Measurements from ENCODE around the gene RASGEF1C.

RASGEF1C gene

DNA sequence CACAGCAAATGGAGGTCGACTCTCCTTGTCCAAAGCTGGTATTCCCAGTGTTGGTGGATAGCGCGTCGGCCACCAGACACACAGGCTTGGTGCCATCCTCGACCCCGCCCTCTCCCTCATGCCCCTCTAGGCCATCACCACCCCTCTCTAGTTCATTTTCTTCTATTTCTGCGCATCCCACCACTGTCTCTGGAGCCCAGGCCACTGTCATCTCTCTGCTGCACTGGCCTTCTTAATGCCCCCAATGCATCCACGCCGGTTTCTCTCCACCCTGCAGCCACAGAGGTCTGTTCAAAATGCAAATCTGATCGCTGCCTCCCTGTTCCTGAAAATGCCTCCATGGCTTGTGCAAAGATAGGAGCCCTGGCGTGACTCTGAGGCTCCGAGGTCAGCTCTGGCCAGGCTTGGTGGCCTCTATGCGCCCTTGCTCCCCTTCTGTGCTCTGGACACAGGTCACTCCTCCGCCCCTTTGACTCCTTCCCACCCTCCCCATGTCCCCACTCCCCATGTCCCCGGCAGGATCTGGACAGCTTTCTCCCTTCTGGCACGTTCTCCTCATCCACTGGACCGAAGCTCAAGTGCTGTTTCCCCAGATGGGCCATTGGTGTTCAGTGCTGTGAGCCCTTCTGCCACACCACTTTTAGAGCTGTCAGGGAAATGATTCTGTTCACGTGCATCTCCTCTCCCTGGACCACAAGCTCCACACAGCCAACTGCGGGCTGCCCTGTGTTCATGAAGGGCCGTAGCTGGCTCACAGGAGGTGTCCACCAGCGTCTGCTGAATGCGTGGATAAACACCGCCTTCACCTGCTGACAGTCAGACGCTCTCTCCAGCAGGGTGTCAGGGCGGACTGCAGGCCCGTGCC lies 77.9 kb downstream of the RASGEF1C start:
- DNase-seq (ENCODE audit: low read depth) = no peak
- TF ChIP-seq, protein P1, sequence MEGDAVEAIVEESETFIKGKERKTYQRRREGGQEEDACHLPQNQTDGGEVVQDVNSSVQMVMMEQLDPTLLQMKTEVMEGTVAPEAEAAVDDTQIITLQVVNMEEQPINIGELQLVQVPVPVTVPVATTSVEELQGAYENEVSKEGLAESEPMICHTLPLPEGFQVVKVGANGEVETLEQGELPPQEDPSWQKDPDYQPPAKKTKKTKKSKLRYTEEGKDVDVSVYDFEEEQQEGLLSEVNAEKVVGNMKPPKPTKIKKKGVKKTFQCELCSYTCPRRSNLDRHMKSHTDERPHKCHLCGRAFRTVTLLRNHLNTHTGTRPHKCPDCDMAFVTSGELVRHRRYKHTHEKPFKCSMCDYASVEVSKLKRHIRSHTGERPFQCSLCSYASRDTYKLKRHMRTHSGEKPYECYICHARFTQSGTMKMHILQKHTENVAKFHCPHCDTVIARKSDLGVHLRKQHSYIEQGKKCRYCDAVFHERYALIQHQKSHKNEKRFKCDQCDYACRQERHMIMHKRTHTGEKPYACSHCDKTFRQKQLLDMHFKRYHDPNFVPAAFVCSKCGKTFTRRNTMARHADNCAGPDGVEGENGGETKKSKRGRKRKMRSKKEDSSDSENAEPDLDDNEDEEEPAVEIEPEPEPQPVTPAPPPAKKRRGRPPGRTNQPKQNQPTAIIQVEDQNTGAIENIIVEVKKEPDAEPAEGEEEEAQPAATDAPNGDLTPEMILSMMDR (IDR thresholded peaks at IDR 0.05; ENCODE audit: control insufficient read depth, extremely low read depth, insufficient read depth) = no peak
- H3K4me3 ChIP-seq (ENCODE audit: low read depth, low read length) = no peak overlapping the region

DNA sequence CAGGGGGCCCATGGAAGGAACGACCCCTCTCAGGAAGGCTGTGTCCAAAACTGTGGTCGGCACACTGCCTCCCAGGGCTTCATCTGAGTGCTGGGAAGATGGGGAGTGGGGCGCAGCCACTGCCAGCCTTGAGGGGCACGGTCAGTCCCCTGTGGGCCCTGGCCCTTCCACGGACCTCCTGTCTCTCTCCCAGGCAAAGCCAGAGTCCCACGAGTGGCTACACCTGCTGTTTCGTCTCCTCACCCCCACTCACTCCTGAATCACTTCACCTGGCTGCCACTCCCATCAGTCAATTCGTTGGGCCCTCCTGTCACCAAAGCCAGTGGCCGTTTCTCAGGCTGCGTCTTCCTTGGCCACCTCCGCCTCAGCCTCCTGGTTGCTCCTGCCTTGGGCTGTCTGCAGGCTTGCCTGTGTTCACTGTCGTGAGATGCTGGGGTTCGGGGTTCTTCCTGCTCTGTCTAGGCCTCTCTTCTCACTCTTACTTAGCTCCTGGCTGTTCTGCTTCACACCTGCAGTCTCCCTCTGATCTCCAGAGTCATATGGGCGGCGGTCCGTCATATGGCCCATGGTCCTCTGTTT lies 78.6 kb downstream of the RASGEF1C start:
- H3K4me3 ChIP-seq (ENCODE audit: low read depth, low read length) = no peak overlapping the region
- TF ChIP-seq, protein P1 (IDR thresholded peaks at IDR 0.05; ENCODE audit: control insufficient read depth, extremely low read depth, insufficient read depth) = no peak
- no peak for DNase-seq (ENCODE audit: low read depth)

DNA sequence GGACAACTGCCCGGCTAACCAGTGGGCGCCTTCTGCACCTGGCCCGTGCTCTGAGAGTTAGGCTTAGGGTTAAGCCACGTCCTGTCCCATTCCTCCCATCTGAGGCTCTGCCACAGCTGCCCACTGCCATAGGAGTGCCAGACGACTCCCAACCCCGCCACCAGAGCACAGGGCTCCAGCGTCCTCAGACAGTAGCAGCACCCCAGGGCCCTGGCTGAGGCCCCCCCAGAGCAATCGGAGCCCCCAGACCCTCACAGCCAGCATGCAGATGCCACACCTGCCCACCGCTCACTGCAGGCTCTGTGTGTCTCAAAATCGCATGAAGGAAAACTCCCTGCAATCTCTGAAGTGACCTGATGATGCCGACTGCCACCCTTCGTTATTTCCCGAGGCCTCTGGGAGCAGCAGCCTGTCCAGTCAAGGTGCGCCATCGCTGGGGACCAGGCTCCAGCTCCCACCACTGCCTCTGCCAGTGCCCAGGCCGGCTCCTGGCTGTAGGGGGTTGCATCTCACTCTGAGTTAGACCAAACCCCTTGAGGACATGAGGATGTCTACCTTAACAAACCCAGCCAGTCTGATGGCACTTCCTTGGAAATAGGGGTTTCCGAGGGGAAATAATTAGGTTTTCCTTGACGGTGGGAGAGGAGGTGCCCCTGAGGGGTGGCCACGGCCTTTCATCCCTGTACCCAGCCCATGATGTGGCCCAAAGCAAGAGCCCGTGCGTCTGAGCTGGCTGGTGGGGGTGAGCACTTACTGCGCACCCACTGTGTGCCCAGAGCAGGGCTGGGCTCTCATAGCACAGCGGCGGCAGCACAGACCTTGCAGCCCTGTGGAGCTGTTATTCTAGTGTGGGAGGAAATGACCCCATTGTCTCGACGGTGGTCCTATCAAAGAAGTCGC lies 79.5 kb downstream of the RASGEF1C start:
- TF ChIP-seq, protein P1 (IDR thresholded peaks at IDR 0.05; ENCODE audit: control insufficient read depth, extremely low read depth, insufficient read depth) = no peak
- DNase-seq (ENCODE audit: low read depth) = no peak
- H3K4me3 ChIP-seq (ENCODE audit: low read depth, low read length) = no peak overlapping the region

DNA sequence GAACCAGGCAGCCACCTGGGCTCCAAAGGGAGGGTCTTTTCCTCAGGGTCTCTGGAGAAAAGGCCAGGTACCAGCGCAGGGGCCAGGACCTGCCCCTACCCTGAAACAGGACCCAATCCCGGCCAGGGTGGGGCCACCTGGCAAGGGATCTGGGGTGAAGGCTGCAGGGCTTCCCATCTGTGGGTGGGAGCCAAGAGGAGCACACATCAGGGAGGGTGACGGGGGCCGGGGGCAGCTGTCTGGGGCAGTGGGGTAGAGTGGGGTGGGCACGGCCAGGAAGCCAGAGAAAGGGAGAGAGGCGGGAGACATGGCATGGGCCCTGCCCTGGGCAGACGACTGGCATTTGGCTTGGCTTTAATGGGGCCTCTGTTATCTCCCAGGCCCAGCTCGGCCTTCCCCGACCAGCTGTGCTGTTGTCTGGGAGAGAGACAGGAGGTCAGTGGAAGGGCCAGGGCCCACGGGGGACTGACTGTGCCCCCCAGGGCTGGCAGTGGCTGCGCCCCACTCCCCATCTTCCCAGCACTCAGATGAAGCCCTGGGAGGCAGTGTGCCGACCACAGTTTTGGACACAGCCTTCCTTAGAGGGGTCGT lies 80.2 kb downstream of the RASGEF1C start:
- H3K4me3 ChIP-seq (ENCODE audit: low read depth, low read length) = no peak overlapping the region
- TF ChIP-seq, protein P1 (IDR thresholded peaks at IDR 0.05; ENCODE audit: control insufficient read depth, extremely low read depth, insufficient read depth) = no peak
- no peak for DNase-seq (ENCODE audit: low read depth)

DNA sequence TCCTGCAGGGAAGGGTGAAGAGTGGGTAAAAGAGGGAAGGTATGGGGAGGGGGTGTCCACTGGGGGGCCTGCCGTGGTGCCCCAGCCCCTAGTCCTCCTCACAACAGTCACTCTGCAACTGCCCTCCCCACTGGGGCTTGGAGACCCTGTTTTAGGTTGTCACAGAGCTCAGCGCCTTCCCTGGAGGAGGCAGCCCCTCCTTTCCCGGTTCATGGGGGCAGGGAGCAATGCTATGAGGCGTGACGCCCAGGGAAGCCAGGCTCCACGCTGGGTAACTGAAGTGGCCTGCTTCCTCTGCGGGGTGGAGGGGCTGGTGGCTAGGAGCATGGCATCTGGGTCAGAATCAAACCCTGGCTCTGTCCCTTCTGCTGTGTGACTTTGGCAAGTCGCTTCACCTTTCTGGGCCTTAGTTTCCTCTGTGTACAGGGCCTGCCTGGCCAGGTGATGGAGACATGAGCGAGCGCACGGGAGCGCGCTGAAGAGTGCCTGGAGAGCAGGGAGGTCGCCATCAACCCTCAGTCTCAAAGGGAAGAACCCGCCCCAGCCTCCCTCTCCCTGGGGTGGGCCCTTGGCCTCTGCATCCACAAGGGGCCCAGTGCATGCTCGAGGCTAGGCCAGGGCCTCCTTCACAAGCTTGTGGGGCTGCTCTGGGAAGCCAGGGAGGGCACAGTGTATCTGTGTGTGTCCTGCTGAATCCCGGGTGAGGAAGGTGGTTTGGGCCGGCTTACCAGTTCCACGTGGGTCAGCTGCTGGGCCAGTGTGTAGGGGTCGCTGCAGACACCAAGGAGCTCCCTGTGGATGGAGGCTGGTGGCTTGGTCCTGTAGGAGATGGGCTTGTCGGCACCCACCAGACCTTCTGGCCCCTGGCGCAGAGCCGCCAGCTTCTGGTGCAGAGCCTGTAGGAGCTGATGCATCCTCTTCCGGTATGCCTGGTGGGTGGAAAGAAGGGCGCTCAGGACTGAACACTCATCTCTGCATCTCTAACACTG lies 81.0 kb downstream of the RASGEF1C start:
- no peak overlapping the region for H3K4me3 ChIP-seq (ENCODE audit: low read depth, low read length)
- TF ChIP-seq, protein P1 (IDR thresholded peaks at IDR 0.05; ENCODE audit: control insufficient read depth, extremely low read depth, insufficient read depth) = no peak

More for the DNA sequence above, 81.0 kb downstream of the RASGEF1C start:
- no peak for DNase-seq (ENCODE audit: low read depth)

Data from LNCaP clone FGC (cell line).